ENCODE measurements around the gene YEATS2. TPM values are rescaled to one million over a fixed set of nuclear protein-coding genes. Genes with fewer than 3 reads are reported as not detected.

YEATS2 gene
- total and polyA plus RNA-seq, 2 experiments from 2014 or later: 15.2 to 72.8 TPM

DNA sequence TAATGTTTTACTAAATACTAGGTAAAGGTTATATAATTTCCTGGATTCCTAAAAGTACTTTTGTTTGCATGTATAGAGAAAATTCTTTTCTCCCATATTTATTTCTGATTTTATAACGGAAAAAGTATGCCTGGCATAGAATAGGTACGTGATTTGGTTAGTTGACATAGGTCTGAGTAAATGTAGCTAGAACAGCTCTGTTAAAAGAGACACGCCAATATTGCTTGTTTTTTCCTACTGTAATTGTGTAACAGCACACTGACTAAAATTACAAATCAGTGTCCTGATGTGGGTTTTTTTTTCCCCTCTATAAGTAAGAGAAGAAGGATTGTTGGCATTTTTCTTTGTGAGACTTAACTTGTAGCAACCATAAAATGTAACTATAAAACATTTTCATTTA is 35.5 kb upstream of the YEATS2 start:
- H3K9me3 Mint-ChIP-seq: peaks cover 6% of the 10 kb centered on the region; the same call in 2 of the 3 replicates
- peaks cover 10% of the 10 kb centered on the region for H3K4me1 Mint-ChIP-seq
- Histone ChIP-seq H3F3A (replicated peaks; ENCODE audit: low read depth) (no peaks in the 10 kb centered on the region), H3K4me2 (no peak overlapping the region), H3K79me2 (replicated peaks; ENCODE audit: insufficient read depth) (no peaks in the 10 kb centered on the region), H3K36me3 (ENCODE audit: insufficient read depth) (no peaks in the 10 kb centered on the region), H2AFZ (no peak overlapping the region), H3K4me1 (ENCODE audit: insufficient read depth) (peaks cover 14% of the 10 kb centered on the region; the same call in 1 of the 2 replicates), H3K27me3 (ENCODE audit: insufficient read depth) (no peaks in the 10 kb centered on the region), H3K9me2 (ENCODE audit: insufficient read depth) (no peaks in the 10 kb centered on the region), H3K27ac (ENCODE audit: low read depth) (no peak overlapping the region), H4K20me1 (replicated peaks; ENCODE audit: insufficient read depth) (no peaks in the 10 kb centered on the region), H3K4me3 (no peak overlapping the region)
- H3K27me3 Mint-ChIP-seq (ENCODE audit: insufficient read depth, low read depth, poor library complexity): peaks cover 2% of the 10 kb centered on the region
- no peak for TF ChIP-seq ZNF462 (CRISPR knock-in tag; IDR thresholded peaks at IDR 0.05)
- TF ChIP-seq, protein P1, sequence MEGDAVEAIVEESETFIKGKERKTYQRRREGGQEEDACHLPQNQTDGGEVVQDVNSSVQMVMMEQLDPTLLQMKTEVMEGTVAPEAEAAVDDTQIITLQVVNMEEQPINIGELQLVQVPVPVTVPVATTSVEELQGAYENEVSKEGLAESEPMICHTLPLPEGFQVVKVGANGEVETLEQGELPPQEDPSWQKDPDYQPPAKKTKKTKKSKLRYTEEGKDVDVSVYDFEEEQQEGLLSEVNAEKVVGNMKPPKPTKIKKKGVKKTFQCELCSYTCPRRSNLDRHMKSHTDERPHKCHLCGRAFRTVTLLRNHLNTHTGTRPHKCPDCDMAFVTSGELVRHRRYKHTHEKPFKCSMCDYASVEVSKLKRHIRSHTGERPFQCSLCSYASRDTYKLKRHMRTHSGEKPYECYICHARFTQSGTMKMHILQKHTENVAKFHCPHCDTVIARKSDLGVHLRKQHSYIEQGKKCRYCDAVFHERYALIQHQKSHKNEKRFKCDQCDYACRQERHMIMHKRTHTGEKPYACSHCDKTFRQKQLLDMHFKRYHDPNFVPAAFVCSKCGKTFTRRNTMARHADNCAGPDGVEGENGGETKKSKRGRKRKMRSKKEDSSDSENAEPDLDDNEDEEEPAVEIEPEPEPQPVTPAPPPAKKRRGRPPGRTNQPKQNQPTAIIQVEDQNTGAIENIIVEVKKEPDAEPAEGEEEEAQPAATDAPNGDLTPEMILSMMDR (conservative IDR thresholded peaks at IDR 0.05; ENCODE audit: low read depth in 2 of 2): no peak
- no peak for TF ChIP-seq EZH2phosphoT487 (IDR thresholded peaks at IDR 0.05; ENCODE audit: unreplicated experiment)
- no peak for TF ChIP-seq EZH2 (IDR thresholded peaks at IDR 0.05; ENCODE audit: low read depth, unreplicated experiment)
- TF ChIP-seq CREB1 (CRISPR knock-in tag; IDR thresholded peaks at IDR 0.05; ENCODE audit: low read depth): no peak
- no peak for TF ChIP-seq JUNB (IDR thresholded peaks at IDR 0.05; ENCODE audit: unreplicated experiment)
- TF ChIP-seq STAT1 (IDR thresholded peaks at IDR 0.05; ENCODE audit: unreplicated experiment): no peak
- no peak for TF ChIP-seq POLR2AphosphoS5 (IDR thresholded peaks at IDR 0.05; ENCODE audit: low read depth)
- TF ChIP-seq ZNF114 (CRISPR knock-in tag; IDR thresholded peaks at IDR 0.05): no peak
- H3K27ac Mint-ChIP-seq: no peak overlapping the region
- no peak overlapping the region for H3K4me3 Mint-ChIP-seq
- ATAC-seq (no peak), DNase-seq (ENCODE audit: low spot score) (no peak)
- H3K36me3 Mint-ChIP-seq (ENCODE audit: low read depth): peaks cover 50% of the 10 kb centered on the region

Data from GM23338 (cell line).